GM18907 (cell line): Measurements from ENCODE around the gene NME7.
"Not testable (repeated sequence)": the region's sequence is repeated elsewhere in the genome, so short reads cannot be mapped to it uniquely, and the experiment has no call there.

Experiments
- ATAC-seq: cut with Tn5 transposase; IDR thresholded peaks from one replicate; pipeline ENCODE4 v1.9.1; 2021; ENCODE audit warnings: mild to moderate bottlenecking, moderate library complexity; ENCODE audit not compliant: unreplicated experiment

Gene NME7

DNA sequence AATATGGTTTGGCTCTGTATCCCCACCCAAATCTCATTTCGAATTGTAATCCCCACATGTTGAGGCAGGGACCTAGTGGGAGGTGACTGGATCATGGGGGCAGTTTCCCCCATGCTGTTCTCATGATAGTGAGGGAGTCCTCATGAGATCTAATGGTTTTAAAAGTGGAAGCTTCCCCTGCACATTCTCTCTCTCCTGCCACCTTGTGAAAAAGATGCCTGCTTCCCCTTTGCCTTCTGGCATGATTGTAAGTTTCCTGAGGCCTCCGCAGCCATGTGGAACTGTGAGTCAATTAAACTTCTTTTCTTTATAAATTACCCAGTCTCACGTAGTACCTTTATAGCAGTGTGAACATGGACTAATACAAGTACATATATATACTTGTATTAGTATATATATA, 25.5 kb downstream of the NME7 start:
- ATAC-seq, result not testable (repeated sequence)

DNA sequence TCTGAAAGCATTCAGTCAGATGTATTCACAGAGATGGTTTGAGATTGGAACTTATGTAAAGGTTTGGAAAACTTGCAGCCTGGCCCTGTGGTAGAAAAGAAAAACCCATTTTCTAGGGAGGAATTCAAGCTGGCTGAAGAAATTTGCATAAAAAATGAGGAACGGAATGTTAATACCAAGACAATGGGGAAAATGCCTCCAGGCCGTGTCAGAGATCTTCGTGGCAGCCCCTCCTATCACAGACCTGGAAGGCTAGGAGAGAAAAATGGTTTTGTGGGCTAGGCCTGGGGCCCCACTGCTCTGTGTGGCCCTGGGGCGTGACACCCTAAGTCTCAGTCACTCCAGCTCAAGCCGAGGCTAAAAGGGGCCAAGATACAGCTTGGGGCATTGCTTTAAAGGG, 26.7 kb downstream of the NME7 start:
- ATAC-seq, result no peak

GRCh38 chr1:169339773-169340172, 27.8 kb downstream of the NME7 start:
- no peak for ATAC-seq

GRCh38 chr1:169338617-169339016, 29.0 kb downstream of the NME7 start:
- ATAC-seq, result no peak

GRCh38 chr1:169336947-169337715, 30.5 kb downstream of the NME7 start:
- ATAC-seq, result not testable (repeated sequence)

DNA sequence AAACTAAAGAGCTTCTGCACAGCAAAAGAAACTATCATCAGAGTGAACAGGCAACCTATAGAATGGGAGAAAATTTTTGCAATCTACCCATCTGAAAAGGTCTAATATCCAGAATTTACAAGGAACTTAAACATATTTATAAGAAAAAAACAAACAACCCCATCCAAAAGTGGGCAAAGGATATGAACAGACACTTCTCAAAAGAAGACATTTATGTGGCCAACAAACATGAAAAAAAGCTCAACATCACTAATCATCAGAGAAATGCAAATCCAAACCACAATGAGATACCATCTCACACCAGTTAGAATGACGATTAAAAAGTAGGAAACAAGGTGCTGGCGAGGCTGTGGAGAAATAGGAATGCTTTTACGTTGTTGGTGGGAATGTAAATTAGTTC, 32.9 kb downstream of the NME7 start:
- ATAC-seq, result not testable (repeated sequence)

DNA sequence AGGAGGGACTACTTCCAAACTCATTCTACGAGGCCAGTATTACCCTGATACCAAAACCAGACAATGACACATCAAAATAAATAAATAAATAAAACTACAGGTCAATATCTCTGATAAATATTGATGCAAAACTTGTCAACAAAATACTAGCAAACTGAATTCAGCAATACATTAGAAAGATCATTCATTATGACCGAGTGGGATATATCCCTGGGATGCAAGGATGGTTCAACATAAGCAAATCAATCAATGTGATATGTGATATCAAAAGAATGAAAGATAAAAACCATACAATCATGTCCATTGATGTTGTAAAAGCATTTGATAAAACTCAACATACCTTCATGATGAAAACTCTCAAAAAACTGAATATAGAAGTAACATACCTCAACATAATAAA, 36.7 kb downstream of the NME7 start:
- ATAC-seq, result no peak

DNA sequence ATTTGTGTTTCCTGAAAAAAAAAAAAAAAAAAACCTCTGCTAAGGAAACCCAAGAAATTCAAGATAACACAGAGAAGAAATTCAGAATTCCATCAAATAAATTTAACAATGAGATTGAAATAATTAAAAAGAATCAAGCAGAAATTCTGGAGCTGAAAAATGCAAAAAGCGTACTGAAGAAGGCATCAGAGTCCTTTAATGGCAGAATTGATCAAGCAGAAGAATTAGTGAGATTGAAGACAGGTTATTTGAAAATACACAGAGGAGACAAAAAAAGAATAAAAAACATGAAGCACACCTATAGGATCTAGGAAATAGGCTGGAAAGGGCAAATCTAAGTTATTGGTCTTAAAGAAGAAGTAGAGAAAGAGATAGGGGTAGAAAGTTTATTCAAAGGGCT, 38.2 kb downstream of the NME7 start:
- ATAC-seq, result no peak

DNA sequence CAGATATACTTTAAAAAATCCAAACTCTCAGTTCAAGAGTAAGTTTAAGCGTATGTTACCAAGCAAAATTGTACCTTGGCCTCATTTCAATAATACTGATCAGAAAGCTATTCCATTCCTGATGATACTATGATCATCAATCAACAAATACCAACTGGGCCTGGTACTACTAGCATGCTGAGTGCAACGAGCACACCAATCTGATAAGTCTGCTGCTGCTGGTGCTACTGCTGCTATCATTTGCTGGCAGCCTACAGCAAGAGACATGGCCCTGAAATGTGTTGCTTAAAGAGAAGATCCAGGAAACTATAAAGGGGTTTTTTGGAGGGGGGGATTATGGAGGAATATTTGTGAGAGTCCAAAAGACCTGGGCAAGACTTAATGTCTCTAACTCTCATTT, 39.7 kb downstream of the NME7 start:
- ATAC-seq, result no peak

- ATAC-seq, result peak; percentile 93
Observed at GRCh38 chr1:169326956-169327268, 40.7 kb downstream of the NME7 start.

- peak; percentile 56 for ATAC-seq
Observed at GRCh38 chr1:169326261-169326955, 41.2 kb downstream of the NME7 start.

- no peak for ATAC-seq
Observed at GRCh38 chr1:169325117-169325516, 42.5 kb downstream of the NME7 start.

DNA sequence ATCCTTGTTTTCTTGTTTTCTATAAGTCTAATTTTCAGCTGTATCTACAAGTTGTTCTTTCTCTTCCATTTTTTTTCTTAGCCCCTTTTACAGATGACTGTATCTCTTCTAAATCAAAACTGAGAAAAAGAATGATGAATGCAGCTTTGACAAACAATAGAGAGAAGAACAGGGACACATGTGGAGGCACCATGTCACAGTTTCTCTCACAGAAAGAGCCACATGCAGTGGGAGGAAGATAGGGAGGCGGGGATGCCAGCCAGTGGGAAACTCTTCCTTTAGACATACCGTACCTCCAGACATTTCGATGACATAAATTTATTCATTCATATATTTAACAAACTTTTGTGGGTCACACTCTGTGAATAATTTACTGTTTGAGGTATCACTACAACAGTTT, 45.5 kb downstream of the NME7 start:
- ATAC-seq, result no peak

GRCh38 chr1:169321539-169321938, 46.1 kb downstream of the NME7 start:
- ATAC-seq, result no peak

GRCh38 chr1:169318536-169319244, 48.9 kb downstream of the NME7 start:
- no peak for ATAC-seq

GRCh38 chr1:169316556-169316955, 51.0 kb downstream of the NME7 start:
- no peak for ATAC-seq

- peak; percentile 60 for ATAC-seq
Observed at GRCh38 chr1:169312084-169312954, 55.3 kb downstream of the NME7 start.

DNA sequence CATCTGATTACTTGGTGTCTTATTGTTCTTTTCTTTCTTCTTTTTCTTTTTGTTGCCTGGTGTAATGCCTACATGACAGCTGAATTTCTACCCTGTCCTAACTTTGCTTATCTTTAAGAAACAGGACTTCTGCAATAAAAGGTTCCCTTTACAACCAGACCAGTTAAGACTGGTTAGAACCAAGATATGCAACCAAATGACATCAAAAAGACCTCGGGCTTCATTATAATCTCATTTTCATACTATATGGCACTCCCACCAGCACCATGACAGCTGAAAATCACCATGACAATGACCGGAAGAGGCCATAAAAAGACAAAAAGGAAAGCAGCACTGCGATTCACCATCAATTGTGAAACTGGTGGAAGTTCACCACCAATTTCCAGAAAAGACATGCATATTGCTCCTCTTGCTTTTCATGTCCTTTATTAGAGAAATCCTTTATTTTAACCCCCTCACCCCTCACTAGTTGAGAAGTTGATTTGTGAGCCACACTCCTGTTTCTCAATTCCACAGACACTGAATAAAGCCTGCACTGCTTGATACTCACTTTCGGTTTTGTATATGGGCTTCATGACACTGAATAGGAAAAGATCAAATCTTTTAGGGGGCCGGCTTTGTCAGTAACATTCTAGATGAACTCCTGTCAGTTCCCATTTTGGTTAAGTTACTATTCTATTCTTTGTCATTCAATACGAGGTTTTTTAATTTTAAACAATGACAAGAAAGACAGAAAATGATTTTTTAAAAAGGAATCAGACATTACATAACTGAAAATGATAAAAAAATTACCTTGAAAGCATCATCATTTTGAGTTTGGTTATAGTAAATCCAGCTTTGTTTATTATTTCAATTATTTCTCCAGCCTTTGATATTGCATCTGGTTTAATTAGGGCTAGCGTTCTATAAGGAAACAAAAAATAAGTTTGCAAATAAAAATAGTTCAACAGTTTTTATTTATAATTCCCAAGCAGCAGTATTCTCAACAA, 58.1 kb downstream of the NME7 start:
- peak; percentile 73 for ATAC-seq

GRCh38 chr1:169308313-169309039, 59.1 kb downstream of the NME7 start:
- ATAC-seq, result no peak
